GM12878 (cell line): ENCODE measurements around the gene LPGAT1.

Source experiments
- CTCF ChIP-seq, 3 experiments: IDR thresholded peaks in 2 of 3; conservative IDR thresholded peaks in 1 of 3; 2 replicates each; pipeline ENCODE4 v1.5.1; 2011; ENCODE audit warnings: low read depth in 3 of 3, low read length in 3 of 3, mild to moderate bottlenecking in 3 of 3, control low read depth in 2 of 3, moderate library complexity in 2 of 3, inconsistent platforms in 1 of 3, mixed read lengths in 1 of 3; ENCODE audit not compliant: control insufficient read depth in 2 of 3, insufficient read depth in 1 of 3; ENCODE audit errors: extremely low read depth in 1 of 3
- MAX ChIP-seq: IDR thresholded peaks from 2 replicates; pipeline ENCODE4 v1.6.1; 2012; ENCODE audit warnings: low read depth, low read length, improper control_type of control experiment
- POLR2AphosphoS2 ChIP-seq: IDR thresholded peaks from 2 replicates; pipeline ENCODE4 v1.6.1; 2011; ENCODE audit warnings: low read depth, mild to moderate bottlenecking, low read length, improper control_type of control experiment, moderate library complexity
- ZBTB33 ChIP-seq: fragments of 450-650 bp; IDR thresholded peaks from 2 replicates; pipeline ENCODE4 v1.6.1; 2017; ENCODE audit warnings: mild to moderate bottlenecking

GRCh38 chr1:211699059-211699458 lies 131.5 kb downstream of the LPGAT1 start:
- no peak for TF ChIP-seq CTCF (IDR thresholded peaks at IDR 0.05 in 2 of 3, conservative IDR thresholded peaks at IDR 0.05 in 1 of 3; ENCODE audit: control insufficient read depth in 2 of 3, extremely low read depth in 1 of 3, insufficient read depth in 1 of 3, low read depth in 3 of 3, low read length in 3 of 3)
- no peak for TF ChIP-seq ZBTB33
- TF ChIP-seq MAX, result no peak
- TF ChIP-seq POLR2AphosphoS2, result no peak
